ENCODE results near the gene CCN5.

Gene CCN5

DNA sequence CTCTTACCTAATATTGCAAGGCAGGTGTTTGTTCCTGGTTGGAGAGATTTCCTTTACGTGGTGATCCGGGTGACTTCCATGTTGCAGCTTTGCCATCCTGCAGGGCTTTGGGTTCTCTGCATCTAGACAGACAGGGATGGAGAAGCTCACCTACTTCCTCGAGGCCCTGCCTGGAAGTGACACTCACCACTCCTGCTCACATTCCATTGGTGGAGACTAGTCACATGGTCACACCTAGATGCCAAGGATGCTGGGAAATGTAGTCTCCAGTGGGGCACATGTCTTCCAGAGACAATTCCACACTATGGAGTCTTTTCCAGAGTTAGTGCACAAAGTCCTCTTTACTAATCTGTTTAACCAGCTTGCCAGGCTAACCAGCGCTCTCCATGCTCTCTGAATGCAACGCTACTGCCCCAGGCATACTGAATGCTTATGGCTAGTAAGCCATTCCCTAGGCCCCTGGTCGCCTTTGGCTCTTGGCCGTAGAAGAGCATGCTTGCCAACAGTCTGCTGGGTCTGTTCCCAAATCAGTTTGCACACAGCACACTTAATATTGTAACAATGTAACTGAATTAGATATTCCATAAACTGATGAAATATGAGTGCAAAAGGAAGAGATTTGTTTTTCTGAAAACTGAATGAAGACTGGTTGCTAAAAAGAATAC lies 23.8 kb downstream of the CCN5 start:
- no peak for FAIRE-seq

DNA sequence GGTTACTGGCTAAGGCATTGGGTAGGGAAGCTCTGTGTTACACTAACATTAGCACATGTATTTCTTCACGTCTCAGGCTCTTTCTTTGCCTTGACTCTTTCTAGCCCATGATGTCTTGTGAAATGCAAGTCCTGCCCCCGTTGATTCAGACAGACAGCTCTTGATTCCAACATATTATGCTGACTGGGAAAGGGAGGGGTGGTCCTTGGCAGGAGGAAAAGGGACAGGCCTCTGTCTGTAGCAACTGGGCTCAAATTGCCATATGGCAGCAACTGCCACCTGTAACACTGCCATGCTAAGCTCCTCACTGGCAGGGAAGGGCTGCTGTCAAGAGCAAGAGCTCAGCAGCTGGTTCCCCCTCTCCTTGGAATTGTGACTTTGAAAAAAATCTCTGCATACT lies 24.8 kb downstream of the CCN5 start:
- FAIRE-seq: no peak

DNA sequence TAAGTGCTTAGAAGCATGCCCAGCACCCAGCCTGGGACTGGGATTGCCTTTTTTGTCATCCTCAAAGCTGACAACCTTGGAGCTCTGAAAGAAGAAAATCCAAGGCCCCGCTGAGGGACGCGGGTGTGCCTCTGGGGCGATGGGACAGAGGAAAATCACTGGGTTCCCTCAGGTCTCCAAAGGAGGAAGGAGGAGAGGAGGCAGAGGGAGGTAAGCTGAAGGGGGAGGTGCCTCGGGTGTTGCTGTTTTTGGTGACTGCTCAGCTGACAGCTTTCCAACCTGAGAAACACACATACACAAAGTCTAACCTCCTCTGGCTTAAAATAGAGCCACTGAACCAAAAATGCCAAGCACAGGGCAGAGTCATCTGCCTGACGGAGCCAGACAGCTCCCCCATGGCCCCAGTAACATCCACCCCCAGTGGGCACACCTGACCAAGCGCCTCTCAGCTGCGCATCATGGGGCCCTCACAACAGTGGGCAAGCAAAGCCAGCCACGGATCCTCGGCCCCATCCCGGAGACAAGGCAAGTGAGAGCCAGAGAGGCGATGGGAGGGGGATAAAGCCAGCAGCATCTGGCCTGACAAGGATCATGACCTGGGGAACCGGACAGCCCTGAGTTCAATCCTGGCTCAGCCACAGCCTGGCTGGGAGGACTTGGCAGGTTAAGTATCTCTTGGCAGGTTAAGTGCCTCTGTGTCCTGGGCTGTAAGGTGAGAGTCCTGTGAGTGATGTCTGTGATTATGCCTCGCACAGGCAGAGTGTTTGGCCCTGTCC lies 27.3 kb downstream of the CCN5 start:
- FAIRE-seq: no peak

DNA sequence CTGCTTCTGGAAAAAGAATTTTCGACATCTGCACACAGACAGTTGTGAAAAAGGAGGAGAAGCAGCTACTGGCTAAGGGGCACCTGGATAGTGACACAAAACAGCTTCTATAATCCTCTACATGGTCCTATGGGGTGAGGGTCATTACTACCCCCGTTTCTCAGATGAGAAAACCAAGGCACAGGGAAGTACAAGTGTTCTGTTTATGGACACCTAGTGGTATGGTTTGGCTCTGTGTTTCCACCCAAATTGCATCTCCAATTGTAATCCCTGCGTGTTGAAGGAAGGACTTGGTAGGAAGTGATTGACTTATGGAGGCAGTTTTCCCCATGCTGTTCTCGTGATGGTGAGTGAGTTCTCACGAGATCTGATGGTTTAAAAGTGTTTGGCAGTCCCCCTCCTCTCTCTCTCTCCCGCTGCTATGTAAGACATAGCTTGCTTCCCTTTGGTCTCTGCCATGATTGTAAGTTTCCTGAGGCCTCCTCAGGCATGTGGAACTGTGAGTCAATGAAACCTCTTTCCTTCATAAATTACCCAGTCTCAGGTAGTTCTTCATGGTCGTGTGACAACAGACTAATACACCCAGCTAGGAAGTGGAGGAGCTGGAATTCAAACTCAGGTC lies 28.0 kb downstream of the CCN5 start:
- no peak for FAIRE-seq

DNA sequence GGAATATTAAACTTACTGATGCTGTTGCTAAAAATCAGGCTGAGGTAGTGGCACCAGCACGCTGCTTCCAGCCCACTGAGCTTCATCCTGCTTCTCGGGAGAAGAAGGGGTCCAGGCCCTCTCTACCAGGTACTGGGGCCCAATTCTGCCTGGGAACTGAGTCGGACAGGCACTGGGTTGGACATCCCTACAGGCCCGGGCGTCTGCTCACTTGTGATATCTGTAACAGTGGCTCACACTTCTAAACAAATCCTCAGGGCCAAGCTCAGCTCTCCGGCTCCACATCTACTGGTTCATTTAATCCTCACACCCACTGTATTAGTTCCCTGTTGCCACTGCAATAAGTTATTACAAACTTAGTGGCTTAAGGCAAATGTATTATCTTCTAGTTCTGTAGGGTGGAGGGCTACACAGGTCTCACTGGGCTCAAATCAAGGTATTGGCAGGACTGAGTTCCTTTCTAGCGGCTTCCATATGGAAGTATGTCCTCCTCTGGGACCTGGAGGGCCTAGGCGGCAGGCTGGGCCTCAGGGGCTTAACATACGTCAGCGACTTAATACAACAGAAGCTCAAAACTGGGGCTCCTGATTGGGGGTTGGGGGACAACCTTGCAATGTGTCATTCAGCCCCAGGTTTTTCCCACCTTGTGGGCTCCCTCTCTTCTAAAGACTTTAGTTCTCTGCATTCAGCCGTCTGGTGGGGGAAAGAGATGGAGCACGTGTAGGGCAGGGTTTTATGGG lies 28.9 kb downstream of the CCN5 start:
- FAIRE-seq: no peak

DNA sequence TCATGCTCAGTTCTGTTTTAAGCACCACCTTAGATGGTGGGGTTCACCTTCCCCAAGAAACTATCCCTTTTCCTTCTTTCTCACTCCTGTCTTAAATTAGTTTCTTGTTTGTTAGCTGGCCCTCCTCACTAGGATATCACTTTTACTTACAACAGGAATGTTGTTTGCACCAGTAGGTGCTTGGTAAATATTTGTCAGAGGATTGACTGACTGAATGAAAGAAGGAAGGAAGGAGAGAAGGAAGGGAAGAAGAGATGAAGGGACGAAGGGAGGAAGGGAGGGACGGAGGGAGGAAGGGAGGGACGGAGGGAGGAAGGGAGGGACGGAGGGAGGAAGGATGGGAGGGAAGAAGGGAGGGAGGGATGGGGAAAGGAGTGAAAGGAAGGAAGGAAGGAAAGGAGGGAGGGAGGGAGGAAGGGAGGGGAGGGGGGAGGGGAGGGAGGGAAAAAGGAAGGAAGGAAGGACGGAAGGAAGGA lies 30.0 kb downstream of the CCN5 start:
- FAIRE-seq: no peak

DNA sequence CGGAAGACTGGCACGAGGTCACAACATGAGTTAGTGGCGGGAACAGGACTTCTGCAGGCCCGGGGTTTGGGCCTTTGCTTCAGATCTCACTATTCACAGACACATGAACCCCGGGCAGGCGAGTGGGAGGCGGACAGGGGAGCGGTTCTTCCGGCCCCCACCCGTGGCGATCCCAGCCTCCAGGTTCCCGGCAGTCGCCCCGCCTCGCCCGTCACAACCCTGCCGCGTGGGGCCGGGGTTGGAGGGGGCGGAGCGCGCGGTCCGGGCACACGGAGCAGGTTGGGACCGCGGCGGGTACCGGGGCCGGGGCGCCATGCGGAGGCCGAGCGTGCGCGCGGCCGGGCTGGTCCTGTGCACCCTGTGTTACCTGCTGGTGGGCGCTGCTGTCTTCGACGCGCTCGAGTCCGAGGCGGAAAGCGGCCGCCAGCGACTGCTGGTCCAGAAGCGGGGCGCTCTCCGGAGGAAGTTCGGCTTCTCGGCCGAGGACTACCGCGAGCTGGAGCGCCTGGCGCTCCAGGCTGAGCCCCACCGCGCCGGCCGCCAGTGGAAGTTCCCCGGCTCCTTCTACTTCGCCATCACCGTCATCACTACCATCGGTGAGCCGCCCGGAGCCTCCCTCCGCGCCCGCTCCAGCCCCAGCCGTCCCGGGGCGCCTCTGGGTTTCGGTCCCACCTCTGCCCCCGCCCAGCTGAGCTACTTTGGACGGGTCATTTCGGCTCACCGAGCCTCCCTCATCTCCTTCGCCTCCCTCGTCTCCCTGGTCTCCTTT lies 30.6 kb downstream of the CCN5 start, which contains the start of gene KCNK15:
Gene KCNK15, plus strand, starts transcription at position 268 of the 769 bp plus-strand sequence. Its CDS starts 46 bp downstream, at position 314.
- FAIRE-seq: no peak

DNA sequence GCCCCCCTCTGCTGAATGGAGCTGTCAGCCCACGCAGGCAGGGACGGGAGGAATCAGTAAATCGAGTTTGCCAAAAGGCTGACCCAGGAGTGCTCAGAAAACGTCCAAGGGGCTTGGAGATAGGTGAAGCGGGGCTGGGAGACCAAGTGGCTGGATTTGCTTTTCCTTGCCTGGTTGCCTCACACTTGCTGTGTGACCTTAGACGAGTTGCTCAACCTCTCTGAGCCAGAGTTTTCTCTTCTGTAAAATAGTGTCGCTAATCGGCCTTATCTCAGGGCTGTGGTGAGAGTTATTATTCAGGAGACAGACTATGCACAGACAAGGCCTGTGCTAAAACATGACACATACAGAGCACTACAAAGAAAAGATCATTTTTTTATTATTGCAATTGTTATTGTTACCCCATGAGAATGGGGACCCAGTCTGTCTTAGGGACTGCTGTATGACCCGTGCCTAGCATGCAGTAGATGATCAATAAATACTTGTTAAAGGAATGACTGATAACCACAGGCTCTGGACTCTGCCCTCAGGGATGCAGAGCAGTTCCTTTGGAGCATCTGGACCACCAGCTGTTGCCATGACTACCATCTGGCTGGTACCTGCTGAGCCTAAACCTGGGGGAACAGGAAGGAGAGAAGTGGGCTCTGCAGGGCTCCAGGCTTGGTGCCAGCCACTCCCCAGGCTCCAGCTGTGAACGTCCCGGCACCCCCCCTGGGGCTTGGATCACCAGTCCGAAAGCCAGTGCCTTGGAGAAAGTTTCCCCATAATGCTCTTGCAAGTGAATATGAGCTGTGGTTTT lies 31.4 kb downstream of the CCN5 start:
- no peak for FAIRE-seq

DNA sequence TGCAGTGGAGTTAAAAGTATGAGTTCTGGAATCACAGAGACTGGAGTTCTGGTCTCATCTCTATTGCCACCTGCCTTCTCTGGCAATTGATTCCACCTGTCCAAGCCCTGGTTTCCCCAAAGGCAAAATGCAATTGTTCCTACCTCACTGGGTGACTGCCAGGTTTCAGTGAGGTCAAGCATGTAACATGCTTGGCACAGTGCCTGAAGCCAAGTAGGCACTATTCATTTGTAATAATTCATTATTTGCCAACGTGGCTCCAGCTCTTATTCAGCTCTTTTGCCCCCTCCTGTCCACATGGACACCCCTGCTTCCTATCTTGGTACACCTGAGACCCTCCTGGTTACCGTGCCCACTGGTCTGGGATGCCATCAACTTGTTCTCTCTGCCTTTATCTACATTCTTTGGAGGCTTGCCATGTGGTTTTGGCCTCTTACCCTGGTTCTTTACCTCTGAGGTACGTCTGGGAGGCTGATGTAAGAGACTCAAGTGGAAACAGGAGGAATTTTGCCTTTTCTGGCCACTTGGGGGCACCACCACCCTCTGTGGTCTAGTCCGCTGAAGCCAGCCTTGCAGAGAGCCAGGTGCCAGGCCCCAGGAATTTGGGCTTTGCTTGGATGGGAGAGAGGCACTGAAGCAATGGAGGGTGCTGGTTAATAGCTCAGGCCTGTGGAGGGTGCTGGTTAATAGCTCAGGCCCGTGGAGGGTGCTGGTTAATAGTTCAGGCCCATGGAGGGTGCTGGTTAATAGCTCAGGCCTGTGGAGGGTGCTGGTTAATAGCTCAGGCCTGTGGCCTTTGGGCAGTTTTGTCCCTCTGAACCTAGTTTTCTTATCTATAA lies 32.2 kb downstream of the CCN5 start:
- FAIRE-seq: no peak

DNA sequence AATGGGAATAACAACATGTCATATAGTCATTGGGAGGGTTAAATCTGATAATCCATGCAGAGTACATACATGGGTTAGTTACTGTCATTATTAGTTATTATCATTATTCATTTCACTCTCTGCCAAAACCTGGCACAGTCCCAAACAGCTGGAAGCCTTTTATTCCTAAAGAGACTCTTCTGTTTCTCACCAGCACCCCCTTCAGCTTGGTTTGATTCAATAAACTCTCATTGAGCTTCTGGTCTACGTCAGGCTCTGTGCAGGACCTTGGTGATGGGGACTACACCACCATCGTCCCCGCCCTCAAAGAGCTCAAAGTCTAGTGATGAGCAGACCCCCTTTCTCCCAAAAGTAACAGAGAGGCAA lies 32.8 kb downstream of the CCN5 start:
- FAIRE-seq: no peak

DNA sequence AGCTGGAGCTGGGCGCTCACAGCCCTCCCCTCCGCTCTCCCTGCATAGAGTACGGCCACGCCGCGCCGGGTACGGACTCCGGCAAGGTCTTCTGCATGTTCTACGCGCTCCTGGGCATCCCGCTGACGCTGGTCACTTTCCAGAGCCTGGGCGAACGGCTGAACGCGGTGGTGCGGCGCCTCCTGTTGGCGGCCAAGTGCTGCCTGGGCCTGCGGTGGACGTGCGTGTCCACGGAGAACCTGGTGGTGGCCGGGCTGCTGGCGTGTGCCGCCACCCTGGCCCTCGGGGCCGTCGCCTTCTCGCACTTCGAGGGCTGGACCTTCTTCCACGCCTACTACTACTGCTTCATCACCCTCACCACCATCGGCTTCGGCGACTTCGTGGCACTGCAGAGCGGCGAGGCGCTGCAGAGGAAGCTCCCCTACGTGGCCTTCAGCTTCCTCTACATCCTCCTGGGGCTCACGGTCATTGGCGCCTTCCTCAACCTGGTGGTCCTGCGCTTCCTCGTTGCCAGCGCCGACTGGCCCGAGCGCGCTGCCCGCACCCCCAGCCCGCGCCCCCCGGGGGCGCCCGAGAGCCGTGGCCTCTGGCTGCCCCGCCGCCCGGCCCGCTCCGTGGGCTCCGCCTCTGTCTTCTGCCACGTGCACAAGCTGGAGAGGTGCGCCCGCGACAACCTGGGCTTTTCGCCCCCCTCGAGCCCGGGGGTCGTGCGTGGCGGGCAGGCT lies 35.1 kb downstream of the CCN5 start:
- no peak for FAIRE-seq

DNA sequence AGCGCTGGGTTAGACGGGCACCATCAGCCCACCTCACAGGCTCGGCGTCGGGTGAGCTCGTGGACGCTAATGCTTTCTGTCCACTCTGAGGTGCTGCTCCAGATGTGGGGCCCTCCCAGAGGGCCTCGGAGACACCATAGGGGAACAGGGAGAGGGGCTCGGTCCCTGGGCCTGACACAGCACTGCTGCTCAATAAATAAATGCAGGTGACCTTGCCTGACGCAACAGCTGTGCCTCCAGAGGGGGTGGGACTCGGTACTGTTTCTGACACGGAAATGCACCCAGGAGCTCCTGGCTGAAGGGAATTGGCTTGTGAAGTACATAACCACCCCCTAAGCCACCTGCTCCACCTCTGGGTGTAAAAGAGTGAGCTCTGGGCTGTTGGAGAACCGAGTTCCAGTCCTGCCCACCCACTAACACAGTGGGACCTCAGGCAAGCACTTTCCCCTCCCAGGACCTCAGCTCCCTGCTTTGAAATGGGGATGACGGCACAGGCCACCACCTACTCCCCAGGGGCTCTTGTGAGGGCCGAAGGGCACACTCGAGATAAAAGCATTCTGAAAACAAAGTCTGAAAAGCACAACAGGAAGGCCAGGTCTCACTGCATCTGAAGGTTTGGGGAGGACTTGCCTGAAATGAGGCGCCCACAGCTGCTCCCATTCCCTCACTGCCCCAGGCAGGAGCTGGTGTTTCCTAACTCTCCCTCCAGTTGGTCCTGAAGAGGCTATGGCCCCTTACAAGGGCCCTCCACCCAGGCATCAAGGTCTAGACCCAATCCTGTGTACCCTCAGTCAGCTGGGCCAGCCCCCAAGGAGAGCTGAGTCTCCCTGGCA lies 37.1 kb downstream of the CCN5 start:
- no peak for FAIRE-seq

DNA sequence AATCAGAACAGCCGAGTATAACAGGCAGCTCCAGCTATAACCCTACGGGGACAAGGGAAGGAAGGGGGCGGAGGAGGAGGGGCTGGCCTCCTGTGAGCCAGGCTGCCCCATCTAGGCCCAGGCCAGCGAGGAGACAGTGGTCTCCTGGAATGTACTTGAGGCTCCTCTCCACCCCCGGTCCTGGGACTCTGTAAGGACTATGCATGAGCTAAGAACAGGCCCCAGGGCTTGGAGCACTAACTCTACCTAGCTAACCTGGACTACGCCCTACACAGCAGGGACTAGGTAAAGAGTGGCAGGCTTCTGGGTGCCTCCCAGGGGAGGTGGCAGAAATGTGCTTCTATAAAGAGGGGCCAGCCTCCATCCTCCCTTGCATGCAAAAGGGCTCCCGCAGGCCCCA lies 39.4 kb downstream of the CCN5 start:
- FAIRE-seq: no peak

DNA sequence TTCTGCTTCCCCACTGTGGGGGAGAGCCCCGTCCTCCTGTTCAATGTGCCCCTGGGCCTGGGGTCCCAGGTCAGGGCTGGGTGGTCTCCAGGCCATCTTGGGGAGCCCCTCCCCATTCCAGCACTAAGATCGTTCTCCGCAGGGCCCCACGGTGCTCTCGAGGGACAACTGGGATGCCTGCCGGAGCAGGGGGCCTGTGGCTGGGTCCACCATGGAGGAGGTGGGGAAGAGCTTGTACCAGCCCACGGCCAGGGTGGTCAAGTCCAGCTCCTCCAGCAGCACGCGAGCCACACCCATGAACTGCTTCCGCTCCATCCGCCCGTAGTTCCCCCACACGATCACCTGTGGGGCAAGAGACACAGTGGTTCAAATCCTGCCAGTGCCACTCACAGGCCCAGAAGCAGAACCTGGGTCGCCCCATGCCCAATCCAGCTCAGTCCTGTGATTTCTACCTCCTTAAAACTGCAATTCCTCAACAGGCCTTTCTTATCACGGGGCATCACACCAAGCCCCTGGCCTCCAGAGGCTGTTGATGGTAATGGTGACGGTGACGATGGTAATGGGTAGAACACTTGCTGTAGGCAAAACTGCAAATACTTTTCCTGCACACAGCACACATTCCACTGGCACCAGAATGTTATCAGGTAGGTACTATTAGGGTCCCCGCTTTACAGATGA lies 41.0 kb downstream of the CCN5 start:
- no peak for FAIRE-seq

DNA sequence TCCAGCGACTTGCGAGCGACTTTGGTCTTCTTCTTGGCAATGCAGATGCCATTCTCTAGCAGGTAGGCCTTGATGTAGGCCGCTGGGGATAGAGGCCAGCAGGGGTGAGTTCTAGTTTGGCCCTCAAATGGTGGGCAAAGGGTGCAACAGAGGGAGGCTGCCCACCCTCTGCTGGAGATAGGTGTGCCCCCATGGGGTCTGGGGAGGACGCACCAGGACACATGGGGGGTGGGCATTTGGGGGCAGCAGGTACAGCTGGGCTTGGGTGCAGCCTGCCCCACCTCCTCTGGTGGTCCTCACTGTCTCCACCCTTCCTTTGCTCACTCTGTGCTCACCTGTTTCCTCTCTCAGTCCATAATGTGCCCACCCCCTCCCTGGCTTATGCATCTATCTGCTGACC lies 41.8 kb downstream of the CCN5 start:
- no peak for FAIRE-seq

DNA sequence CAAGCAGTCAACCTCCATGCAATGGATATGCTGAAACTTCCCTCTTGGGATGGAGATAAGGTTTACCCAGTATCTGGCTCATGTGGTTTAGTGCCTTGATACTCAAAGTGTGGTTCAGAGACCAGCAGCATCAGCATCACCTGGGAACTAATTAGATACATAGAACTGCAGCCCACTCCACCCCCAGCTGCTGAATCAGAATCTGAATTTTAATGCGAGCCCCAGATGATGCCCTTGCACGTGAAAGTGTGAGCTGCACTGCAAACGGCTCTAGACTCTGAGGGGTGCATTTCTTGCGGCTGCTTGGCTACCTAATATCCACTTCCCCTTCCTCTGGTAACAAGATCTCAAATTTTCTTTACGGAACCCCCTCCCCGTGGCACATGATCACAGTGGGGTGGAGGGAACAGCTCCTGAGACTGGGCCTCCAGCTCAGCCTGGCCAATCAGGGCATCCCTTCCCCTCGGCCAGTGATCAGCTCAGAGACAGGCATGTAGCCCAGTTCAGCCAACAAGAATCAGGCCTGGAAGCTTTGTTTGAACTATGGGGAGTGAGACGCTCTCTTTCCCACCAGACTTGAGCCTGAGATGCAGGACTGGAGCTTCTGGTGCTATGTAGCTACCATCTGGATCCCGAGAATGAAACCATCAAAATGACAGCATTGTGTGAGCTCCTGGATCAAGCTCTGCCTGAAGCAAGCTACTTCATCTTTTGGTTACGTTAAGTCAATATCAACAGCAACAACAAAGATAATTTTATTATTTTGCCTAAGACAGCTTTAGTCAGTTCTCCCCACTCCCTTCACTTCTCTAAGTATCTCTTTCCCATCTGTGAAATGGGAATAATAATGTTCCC lies 43.3 kb downstream of the CCN5 start:
- FAIRE-seq: no peak

DNA sequence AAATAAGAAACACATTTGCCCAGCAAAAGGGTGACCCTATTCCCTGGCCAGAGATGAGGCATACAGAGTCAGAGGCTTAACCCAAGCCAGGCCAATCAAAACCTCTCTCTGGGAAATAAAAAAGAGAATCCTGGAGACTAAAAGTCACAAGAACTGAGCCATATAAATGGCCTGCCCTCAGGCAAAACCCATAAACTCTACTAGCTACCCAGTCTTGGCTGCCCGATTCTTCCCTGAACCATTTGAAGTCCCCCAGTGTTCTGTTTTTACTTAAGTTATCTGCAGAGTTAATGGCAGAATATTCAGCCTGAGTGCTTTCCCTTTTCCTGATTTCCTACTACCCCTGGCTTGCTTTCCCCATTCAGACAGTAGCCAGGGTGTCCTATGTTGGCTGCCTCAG lies 44.4 kb downstream of the CCN5 start:
- FAIRE-seq: no peak
